Measurements from ENCODE around the gene TLR5.
"Not testable (repeated sequence)": the region's sequence is repeated elsewhere in the genome, so short reads cannot be mapped to it uniquely, and the experiment has no call there.

TLR5 gene

DNA sequence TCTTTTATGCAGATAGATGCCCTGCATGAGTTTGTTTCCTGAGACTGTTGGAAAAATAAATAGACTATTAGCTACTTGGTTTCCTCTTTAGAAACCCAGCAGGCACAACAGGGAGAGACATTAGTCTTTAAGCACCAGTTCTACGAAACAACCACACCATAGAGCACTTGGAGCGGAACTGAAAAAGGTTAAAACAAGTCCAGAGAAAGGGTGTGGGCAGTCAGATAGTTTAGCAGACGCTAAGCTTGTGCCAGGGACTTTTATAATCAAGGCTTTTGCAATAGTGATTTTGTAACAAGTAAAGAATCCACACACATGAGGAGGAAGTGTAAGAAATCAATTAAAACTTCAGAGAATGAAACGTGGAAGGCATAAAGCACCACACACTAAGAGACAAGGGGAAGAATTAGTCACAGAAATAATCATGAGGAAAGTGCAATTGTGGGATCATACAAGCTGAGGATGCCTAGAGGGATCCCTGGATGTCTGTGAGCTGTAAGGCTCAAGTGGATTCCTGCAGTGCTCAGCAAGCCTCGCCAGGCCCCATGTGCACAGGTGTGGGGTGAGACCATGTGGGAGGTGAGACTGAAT is 37.8 kb upstream of the TLR5 start:
- DNase-seq (ENCODE audit: low read depth) = no peak
- no peak for TF ChIP-seq CTCF (IDR thresholded peaks at IDR 0.05; ENCODE audit: low read depth, low read length, missing control alignments)
- no peak overlapping the region for H3K4me3 ChIP-seq (ENCODE audit: low read depth, low read length)

- H3K4me3 ChIP-seq (ENCODE audit: low read depth, low read length) = no peak overlapping the region
- DNase-seq (ENCODE audit: low read depth) = no peak
- TF ChIP-seq CTCF (IDR thresholded peaks at IDR 0.05; ENCODE audit: low read depth, low read length, missing control alignments) = no peak
Measured at GRCh38 chr1:223179786-223180185, 36.7 kb upstream of the TLR5 start.

DNA sequence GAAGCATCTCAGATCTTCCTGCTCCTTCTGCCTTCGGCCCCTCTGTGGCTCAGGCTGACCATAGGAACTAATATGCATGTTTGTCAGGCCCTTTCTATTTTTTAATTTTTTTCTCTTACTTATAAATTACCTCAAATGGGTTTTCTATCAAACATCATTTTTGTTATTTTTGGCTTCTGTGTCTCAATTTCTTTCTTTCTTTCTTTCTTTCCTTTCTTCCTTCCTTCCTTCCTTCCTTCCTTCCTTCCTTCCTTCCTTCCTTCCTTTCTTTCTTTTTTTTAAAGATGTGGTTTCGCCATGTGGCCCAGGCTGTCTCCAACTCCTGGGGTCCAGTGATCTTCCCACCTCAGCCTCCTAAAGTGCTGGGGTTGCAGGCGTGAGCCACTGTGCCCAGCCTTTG is 36.2 kb upstream of the TLR5 start:
- DNase-seq (ENCODE audit: low read depth) = no peak
- no peak overlapping the region for H3K4me3 ChIP-seq (ENCODE audit: low read depth, low read length)
- TF ChIP-seq CTCF (IDR thresholded peaks at IDR 0.05; ENCODE audit: low read depth, low read length, missing control alignments) = no peak

DNA sequence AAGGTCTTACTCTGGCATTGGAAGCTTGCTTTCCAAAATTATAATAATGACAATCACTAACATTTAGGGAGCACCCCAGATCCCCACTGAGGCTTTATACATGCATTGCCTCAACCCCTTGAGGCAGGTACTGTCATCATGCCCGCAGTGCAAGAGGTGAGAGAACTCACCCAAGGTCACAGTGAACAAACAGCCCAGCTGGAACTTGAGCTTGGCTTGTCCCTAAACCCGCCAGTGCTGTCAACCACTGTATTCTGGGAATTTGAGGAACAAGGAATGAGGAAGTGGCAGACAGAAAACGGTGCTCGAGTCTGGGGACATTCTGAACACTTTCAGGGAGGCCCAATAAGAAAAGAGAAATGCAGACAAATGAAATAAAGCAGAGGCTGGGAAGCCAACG is 34.6 kb upstream of the TLR5 start:
- H3K4me3 ChIP-seq (ENCODE audit: low read depth, low read length) = no peak overlapping the region
- no peak for TF ChIP-seq CTCF (IDR thresholded peaks at IDR 0.05; ENCODE audit: low read depth, low read length, missing control alignments)
- no peak for DNase-seq (ENCODE audit: low read depth)

DNA sequence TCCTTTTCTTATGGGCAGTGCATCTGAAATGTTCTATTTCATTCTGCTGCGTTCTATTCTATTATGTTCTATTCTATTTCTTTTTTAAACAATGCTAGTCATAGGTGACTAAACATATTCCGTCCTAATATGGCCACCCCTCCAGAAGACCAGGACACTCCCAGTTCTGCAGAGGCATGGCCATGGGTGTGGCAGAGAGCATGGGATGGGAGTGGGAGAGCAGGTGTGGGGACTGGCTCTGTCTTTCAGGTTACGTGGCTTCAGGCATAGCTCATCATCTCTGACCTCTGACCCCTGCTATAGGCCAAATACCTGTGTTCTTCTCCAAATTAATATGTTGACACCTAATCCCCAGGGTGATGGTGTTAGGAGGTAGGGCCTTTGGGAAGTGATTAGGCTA is 33.4 kb upstream of the TLR5 start:
- TF ChIP-seq CTCF (IDR thresholded peaks at IDR 0.05; ENCODE audit: low read depth, low read length, missing control alignments) = no peak
- H3K4me3 ChIP-seq (ENCODE audit: low read depth, low read length) = no peak overlapping the region
- DNase-seq (ENCODE audit: low read depth) = no peak

DNA sequence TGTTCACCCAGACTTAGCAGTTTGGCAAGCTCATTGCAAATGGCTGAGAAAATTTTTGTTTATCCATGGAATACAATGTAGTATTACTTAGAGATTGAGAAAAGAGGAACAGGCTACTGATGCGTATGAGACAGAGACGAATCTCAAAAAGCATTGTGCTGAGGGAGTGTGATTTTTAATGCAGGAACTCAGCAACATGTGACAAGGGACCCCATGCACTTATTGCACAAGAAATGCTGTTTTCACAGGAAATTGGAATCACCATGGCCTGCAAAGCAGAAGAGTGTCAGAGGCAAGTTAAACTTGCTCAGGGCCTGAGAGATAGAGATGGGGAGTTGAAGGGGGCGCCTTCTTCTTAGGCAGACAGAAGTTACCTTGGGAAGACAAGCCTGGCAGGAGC is 32.6 kb upstream of the TLR5 start:
- no peak for TF ChIP-seq CTCF (IDR thresholded peaks at IDR 0.05; ENCODE audit: low read depth, low read length, missing control alignments)
- no peak for DNase-seq (ENCODE audit: low read depth)
- no peak overlapping the region for H3K4me3 ChIP-seq (ENCODE audit: low read depth, low read length)

GRCh38 chr1:223175032-223175431 is 32.0 kb upstream of the TLR5 start:
- no peak for DNase-seq (ENCODE audit: low read depth)
- H3K4me3 ChIP-seq (ENCODE audit: low read depth, low read length) = no peak overlapping the region
- no peak for TF ChIP-seq CTCF (IDR thresholded peaks at IDR 0.05; ENCODE audit: low read depth, low read length, missing control alignments)

- DNase-seq (ENCODE audit: low read depth); H3K4me3 ChIP-seq (ENCODE audit: low read depth, low read length): not testable (repeated sequence)
Measured at GRCh38 chr1:223169458-223169857, 26.4 kb upstream of the TLR5 start.
